Panc1 (cell line): ENCODE results near the gene CRABP1.

Experiments used
- POLR2AphosphoS5 ChIP-seq: IDR thresholded peaks from 2 replicates; pipeline ENCODE4 v1.6.1; 2012; ENCODE audit warnings: mild to moderate bottlenecking, low read depth, low read length, moderate library complexity
- SIN3A ChIP-seq: IDR thresholded peaks from 2 replicates; pipeline ENCODE4 v1.6.1; 2012; ENCODE audit warnings: low read depth, mild to moderate bottlenecking, low read length, moderate library complexity, borderline replicate concordance; ENCODE audit not compliant: insufficient read depth
- TF ChIP-seq, protein P1 (sequence below): fragments of 450-650 bp; IDR thresholded peaks from 2 replicates; pipeline ENCODE4 v1.5.1; 2017; ENCODE audit warnings: mild to moderate bottlenecking

DNA sequence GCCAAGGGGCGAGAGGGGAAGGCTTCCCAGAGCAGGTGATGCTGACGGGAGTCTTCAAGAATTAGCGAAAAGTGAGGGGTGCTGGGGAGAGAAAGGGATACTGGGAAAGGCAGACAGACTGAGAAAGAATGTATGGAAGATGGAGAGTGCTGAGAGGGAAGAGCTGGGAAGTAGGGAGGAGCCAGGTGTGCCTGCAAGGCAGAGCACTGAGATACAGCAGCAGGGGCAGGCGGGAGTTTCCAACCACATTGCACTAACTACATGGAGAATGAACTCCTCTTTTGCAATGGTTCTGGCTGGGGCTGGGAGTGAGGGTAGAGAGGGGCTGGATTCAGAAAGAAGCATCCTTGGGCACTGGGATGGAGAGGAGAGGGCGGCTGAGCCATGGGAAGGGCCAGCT lies 16.0 kb upstream of the CRABP1 start:
- TF ChIP-seq, protein P1, sequence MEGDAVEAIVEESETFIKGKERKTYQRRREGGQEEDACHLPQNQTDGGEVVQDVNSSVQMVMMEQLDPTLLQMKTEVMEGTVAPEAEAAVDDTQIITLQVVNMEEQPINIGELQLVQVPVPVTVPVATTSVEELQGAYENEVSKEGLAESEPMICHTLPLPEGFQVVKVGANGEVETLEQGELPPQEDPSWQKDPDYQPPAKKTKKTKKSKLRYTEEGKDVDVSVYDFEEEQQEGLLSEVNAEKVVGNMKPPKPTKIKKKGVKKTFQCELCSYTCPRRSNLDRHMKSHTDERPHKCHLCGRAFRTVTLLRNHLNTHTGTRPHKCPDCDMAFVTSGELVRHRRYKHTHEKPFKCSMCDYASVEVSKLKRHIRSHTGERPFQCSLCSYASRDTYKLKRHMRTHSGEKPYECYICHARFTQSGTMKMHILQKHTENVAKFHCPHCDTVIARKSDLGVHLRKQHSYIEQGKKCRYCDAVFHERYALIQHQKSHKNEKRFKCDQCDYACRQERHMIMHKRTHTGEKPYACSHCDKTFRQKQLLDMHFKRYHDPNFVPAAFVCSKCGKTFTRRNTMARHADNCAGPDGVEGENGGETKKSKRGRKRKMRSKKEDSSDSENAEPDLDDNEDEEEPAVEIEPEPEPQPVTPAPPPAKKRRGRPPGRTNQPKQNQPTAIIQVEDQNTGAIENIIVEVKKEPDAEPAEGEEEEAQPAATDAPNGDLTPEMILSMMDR: no peak
- TF ChIP-seq POLR2AphosphoS5 (no peak), SIN3A (no peak)
